Measurements from ENCODE around the gene OR4N2.
"Not testable (repeated sequence)": the region's sequence is repeated elsewhere in the genome, so short reads cannot be mapped to it uniquely, and the experiment has no call there.

OR4N2 gene

DNA sequence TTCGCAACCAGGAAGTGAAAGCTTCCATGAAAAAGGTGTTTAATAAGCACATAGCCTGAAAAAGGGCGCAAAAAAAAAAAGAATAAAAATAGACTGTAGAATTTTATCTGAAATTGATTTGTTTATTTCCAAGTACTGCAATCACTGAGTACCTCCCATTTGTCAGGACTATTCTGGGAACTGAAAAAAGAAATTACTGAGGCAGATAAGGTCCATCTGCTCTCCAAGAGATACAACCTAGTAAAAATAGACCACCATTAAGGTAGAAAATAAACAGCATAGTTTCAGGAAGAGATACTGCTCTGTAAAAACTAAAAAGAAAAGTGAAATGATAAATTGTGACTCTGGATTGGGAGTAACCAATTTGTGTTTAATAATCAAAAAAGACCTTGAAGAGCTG lies 24.7 kb downstream of the OR4N2 start:
- Histone ChIP-seq H3K9me3 (ENCODE audit: low read depth, low read length) (no peaks in the 10 kb centered on the region), H3K9ac (ENCODE audit: insufficient read length) (no peak overlapping the region), H3K4me3 (no peak overlapping the region), H3K36me3 (ENCODE audit: insufficient read depth, low read length) (no peaks in the 10 kb centered on the region), H3K27ac (no peak overlapping the region)
- no peak for TF ChIP-seq EZH2 (IDR thresholded peaks at IDR 0.05)
- TF ChIP-seq POLR2AphosphoS5 (IDR thresholded peaks at IDR 0.05; ENCODE audit: borderline replicate concordance, low read depth, low read length), result no peak
- TF ChIP-seq FOXP2 (optimal IDR thresholded peaks at IDR 0.05; ENCODE audit: control extremely low read depth, extremely low read length, insufficient read depth), result no peak
- no peak for DNase-seq (ENCODE audit: low read depth, low spot score)

DNA sequence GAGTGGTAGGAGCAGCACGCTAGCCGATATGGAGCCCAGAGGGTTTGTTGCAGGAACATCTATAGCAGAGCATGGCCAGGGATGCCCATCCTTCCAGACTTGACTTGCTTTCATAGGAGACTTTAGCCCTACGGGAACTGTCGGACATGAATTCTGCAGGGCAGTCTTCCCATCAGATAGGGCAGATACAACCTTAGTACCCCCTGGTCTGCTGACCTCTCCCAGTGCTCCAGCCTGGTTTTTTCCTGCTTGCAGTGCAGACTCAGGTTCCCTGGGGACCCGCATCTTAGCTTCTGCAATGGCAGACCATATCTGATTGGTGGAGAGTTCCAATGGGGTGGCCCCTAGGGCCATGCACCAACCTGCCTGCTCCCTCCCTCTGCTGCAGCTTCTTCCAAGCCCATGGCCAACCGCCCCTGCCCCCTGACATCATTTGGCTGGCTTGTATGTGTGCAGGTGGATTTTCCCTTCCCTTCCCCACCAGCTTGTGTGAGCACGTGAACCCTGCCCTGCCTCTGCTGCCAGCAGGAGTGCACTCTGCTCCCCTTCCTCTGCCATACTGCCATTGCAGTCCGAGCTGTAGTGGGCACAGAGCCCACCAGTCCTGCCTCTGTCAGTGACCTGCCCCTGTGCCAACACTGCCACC lies 30.8 kb downstream of the OR4N2 start:
- H3K9me3 ChIP-seq (ENCODE audit: low read depth, low read length); H3K36me3 ChIP-seq (ENCODE audit: insufficient read depth, low read length); H3K9ac ChIP-seq (ENCODE audit: insufficient read length); H3K4me3 ChIP-seq; H3K27ac ChIP-seq; DNase-seq (ENCODE audit: low read depth, low spot score): not testable (repeated sequence)

DNA sequence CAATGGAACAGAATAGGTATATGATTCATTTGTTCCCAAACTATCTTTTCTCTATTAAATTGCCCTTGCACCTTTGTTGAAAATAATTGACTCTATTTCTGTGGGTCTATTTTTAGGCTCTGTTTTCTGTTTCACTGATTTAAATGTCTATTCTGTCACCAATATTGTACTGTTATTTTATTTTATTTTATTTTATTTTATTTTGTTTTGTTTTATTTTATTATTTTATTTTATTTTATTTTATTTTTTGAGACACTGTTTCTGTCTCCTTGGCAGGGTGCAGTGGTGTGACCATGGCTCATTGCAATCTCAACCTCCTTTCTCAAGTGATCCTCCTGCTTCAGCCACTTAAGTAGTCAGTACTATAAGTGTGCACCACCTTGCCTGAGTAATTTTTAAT lies 34.9 kb downstream of the OR4N2 start:
- Histone ChIP-seq H3K4me3 (no peak overlapping the region), H3K9me3 (ENCODE audit: low read depth, low read length) (no peaks in the 10 kb centered on the region), H3K27ac (no peak overlapping the region), H3K9ac (ENCODE audit: insufficient read length) (no peak overlapping the region), H3K36me3 (ENCODE audit: insufficient read depth, low read length) (no peaks in the 10 kb centered on the region)
- no peak for DNase-seq (ENCODE audit: low read depth, low spot score)
- TF ChIP-seq FOXP2 (optimal IDR thresholded peaks at IDR 0.05; ENCODE audit: control extremely low read depth, extremely low read length, insufficient read depth) (no peak), POLR2AphosphoS5 (IDR thresholded peaks at IDR 0.05; ENCODE audit: borderline replicate concordance, low read depth, low read length) (no peak), EZH2 (IDR thresholded peaks at IDR 0.05) (no peak)

DNA sequence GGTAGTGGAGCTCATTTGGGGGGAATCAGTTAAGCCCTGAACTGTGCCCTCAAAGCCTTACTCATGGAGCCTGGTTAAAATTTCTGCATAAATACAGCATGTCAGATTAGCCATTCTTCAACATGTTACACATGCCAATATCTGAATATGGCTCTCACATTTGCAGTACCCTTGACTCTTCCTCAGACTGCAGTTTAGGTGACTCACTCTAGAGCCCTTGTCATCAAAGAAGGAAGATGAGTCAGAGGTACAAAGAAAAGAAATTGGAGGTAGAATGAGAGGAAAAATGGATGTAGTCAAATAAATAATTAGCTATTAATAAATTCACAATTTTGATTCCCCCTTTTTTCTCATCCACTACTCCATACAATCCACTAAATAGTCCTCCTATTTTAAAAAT lies 47.8 kb downstream of the OR4N2 start:
- H3K4me3 ChIP-seq, result no peak overlapping the region
- no peak for DNase-seq (ENCODE audit: low read depth, low spot score)
- H3K9ac ChIP-seq (ENCODE audit: insufficient read length), result no peak overlapping the region
- H3K9me3 ChIP-seq (ENCODE audit: low read depth, low read length), result no peaks in the 10 kb centered on the region
- TF ChIP-seq POLR2AphosphoS5 (IDR thresholded peaks at IDR 0.05; ENCODE audit: borderline replicate concordance, low read depth, low read length) (no peak), FOXP2 (optimal IDR thresholded peaks at IDR 0.05; ENCODE audit: control extremely low read depth, extremely low read length, insufficient read depth) (no peak), EZH2 (IDR thresholded peaks at IDR 0.05) (no peak)
- no peaks in the 10 kb centered on the region for H3K36me3 ChIP-seq (ENCODE audit: insufficient read depth, low read length)
- no peak overlapping the region for H3K27ac ChIP-seq

DNA sequence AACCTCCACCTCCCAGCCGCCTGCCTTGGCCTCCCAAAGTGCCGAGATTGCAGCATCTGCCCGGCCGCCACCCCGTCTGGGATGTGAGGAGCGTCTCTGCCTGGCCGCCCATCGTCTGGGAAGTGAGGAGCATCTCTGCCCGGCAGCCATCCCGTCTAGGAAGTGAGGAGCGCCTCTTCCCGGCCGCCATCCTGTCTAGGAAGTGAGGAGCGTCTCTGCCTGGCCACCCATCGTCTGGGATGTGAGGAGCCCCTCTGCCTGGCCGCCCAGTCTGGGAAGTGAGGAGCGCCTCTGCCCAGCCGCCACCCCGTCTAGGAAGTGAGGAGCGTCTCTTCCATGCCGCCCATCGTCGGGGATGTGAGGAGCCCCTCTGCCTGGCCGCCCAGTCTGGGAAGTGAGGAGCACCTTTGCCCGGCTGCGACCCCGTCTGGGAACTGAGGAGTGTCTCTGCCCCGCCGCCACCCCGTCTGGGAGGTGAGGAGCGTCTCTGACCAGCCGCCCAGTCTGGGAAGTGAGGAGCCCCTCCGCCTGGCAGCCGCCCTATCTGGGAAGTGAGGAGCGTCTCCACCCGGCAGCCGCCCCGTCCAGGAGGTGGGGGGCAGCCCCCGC lies 62.6 kb downstream of the OR4N2 start:
- H3K36me3 ChIP-seq (ENCODE audit: insufficient read depth, low read length); DNase-seq (ENCODE audit: low read depth, low spot score); H3K9ac ChIP-seq (ENCODE audit: insufficient read length); H3K4me3 ChIP-seq; H3K9me3 ChIP-seq (ENCODE audit: low read depth, low read length); H3K27ac ChIP-seq: not testable (repeated sequence)

DNA sequence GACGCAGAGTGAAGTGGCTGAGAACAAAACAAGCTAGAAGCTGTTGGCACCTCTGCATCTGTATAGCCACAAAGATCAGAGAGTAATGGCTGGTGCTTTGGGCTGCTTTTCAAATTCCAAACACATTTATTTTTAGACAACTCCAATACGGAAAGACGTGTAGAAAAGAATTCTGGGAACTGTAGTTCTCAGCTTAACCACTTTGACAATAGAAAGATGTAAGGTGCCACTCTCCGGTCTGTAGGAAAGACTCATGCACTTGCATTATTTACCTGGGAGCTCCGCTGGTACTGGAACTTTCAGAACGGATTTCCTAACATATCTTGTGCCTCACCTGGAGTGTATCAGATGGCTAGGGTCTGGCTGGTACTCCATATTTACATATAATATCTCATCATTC lies 69.6 kb downstream of the OR4N2 start:
- no peak overlapping the region for H3K4me3 ChIP-seq
- DNase-seq (ENCODE audit: low read depth, low spot score), result no peak
- H3K36me3 ChIP-seq (ENCODE audit: insufficient read depth, low read length), result no peaks in the 10 kb centered on the region
- no peak overlapping the region for H3K9ac ChIP-seq (ENCODE audit: insufficient read length)
- TF ChIP-seq POLR2AphosphoS5 (IDR thresholded peaks at IDR 0.05; ENCODE audit: borderline replicate concordance, low read depth, low read length) (no peak), EZH2 (IDR thresholded peaks at IDR 0.05) (no peak), FOXP2 (optimal IDR thresholded peaks at IDR 0.05; ENCODE audit: control extremely low read depth, extremely low read length, insufficient read depth) (no peak)
- no peak overlapping the region for H3K27ac ChIP-seq
- H3K9me3 ChIP-seq (ENCODE audit: low read depth, low read length), result no peaks in the 10 kb centered on the region

DNA sequence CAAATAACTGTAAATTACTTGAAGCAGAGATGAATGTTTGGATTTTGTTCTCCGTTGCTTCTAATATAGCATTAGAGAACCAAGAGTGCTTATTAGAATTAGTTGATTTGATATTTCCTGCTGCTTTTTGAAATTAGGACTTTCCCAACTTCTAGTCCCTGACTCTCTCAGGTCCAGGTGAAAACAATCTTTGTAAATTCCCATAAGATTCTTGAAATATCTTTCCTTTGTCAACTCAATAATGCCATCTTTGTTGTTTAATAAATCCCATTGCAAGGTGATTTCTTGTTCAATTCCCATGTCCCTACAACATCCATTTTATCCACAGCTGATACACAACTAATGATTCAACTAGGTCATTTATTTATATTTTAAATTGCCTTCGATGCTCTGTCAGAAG lies 71.3 kb downstream of the OR4N2 start, which contains the start of gene OR4K2:
OR4K2 (plus strand) TSS at position 301 of the 400 bp plus-strand sequence. CDS start 1,126 bp downstream, outside the sequence.
- no peak within 1 kb of the TSS for H3K27ac ChIP-seq
- no peak within 1 kb of the TSS for H3K9ac ChIP-seq (ENCODE audit: insufficient read length)
- no peaks in the 10 kb centered on the region for H3K36me3 ChIP-seq (ENCODE audit: insufficient read depth, low read length)
- no peak for DNase-seq (ENCODE audit: low read depth, low spot score)
- TF ChIP-seq EZH2 (IDR thresholded peaks at IDR 0.05), result no peak
- TF ChIP-seq FOXP2 (optimal IDR thresholded peaks at IDR 0.05; ENCODE audit: control extremely low read depth, extremely low read length, insufficient read depth), result no peak
- no peak for TF ChIP-seq POLR2AphosphoS5 (IDR thresholded peaks at IDR 0.05; ENCODE audit: borderline replicate concordance, low read depth, low read length)
- no peak within 1 kb of the TSS for H3K4me3 ChIP-seq
- H3K9me3 ChIP-seq (ENCODE audit: low read depth, low read length), result no peaks in the 10 kb centered on the region

DNA sequence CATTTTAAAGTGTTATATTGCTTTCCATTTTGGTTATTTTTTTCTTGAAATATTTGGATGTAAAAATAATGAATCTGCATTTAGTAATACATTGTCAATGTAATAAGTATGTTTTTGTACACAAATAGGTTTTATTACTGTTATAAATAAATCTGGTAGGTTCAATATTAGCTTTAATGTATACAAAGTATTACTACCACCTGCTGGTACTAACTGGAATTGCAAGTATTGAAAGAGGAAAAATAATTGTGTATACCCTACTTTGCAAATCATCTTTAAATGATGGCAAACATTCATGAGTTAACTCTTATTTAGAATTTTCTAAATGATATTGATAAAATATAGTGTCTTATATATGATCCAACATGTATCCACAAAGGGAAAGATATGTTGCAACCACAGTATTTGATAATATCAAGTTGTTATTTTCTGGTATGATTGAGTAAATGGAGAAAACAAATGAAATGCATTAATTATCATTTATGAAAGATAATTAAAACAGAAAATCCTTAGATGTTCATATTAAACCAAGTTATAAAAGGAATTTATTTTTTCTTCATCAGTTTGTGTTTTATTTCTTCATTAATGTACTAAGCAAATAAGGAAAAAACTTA lies 74.6 kb downstream of the OR4N2 start:
- no peak overlapping the region for H3K4me3 ChIP-seq
- no peak for TF ChIP-seq FOXP2 (optimal IDR thresholded peaks at IDR 0.05; ENCODE audit: control extremely low read depth, extremely low read length, insufficient read depth)
- no peak for TF ChIP-seq EZH2 (IDR thresholded peaks at IDR 0.05)
- TF ChIP-seq POLR2AphosphoS5 (IDR thresholded peaks at IDR 0.05; ENCODE audit: borderline replicate concordance, low read depth, low read length), result no peak
- H3K9me3 ChIP-seq (ENCODE audit: low read depth, low read length), result no peaks in the 10 kb centered on the region
- no peak overlapping the region for H3K9ac ChIP-seq (ENCODE audit: insufficient read length)
- H3K27ac ChIP-seq, result no peak overlapping the region
- DNase-seq (ENCODE audit: low read depth, low spot score), result peak; percentile 6
- no peaks in the 10 kb centered on the region for H3K36me3 ChIP-seq (ENCODE audit: insufficient read depth, low read length)
